GM12878 (cell line): ENCODE results near the gene RASGRF1. TPM values are rescaled to one million over a fixed set of nuclear protein-coding genes. Genes with fewer than 3 reads are reported as not detected.

Experiments
- ATAC-seq: fragments of 200-7000 bp; cut with Tn5 transposase; 3 replicates; pipeline ENCODE4 v1.9.1; 2020; ENCODE audit warnings: mild to moderate bottlenecking, moderate library complexity
- BruUV-seq: library from RNA; stranded (reverse); fragments of 400-500 nt; replicated peaks from 2 replicates; lab custom pipeline; 2021; lab: Mats Ljungman, UMichigan
- CTCF ChIA-PET: fragments of 300-600 bp; sonication (Branson Sonifier 250); formaldehyde crosslinking; extraction: SDS; loops from one replicate; lab custom pipeline; 2021; ENCODE audit warnings: inconsistent platforms; lab: Yijun Ruan, JAX
- POLR2A ChIA-PET: fragments of 350-600 bp; formaldehyde crosslinking; extraction: SDS; loops from one replicate; lab custom pipeline; 2021; ENCODE audit warnings: inconsistent platforms; lab: Charles Lee
- RAD21 ChIA-PET: fragments of 300-600 bp; sonication (Branson Sonifier 250); formaldehyde crosslinking; loops from one replicate; lab custom pipeline; 2023; ENCODE audit warnings: antibody characterized with exemption; ENCODE audit not compliant: unreplicated experiment; lab: Charles Lee
- SMC1A ChIA-PET: fragments of 300-600 bp; sonication (Branson Sonifier 250); formaldehyde crosslinking; loops from one replicate; lab custom pipeline; 2023; ENCODE audit not compliant: unreplicated experiment, uncharacterized antibody; lab: Charles Lee
- DNase-seq: peaks from one replicate; pipeline ENCODE4 v3.0.0-alpha.2; 2011; ENCODE audit warnings: low read depth, low spot score
- FAIRE-seq: peaks from 3 replicates; lab custom pipeline; 2011; peaks lifted over from hg19 to GRCh38; lab: Jason Lieb, UNC
- H2AFZ ChIP-seq: 2 replicates; pipeline ENCODE4 v1.6.0; 2011; ENCODE audit warnings: low read depth, low read length, control low read depth; ENCODE audit not compliant: control insufficient read depth
- H3K27ac ChIP-seq: 2 replicates; pipeline ENCODE4 v1.5.1; 2011; ENCODE audit warnings: control low read depth; ENCODE audit not compliant: control insufficient read depth, insufficient read depth
- H3K27me3 ChIP-seq, 2 experiments: replicated peaks in 1 of 2; 2 replicates each; pipeline versions ENCODE4 v1.6.0 to v1.6.1; 2011; ENCODE audit warnings: low read length in 1 of 2; ENCODE audit not compliant: control insufficient read depth in 2 of 2, insufficient read depth in 2 of 2
- H3K36me3 ChIP-seq, 2 experiments: 2 replicates each; pipeline ENCODE4 v1.5.1; 2011; ENCODE audit warnings: low read length in 1 of 2; ENCODE audit not compliant: control insufficient read depth in 2 of 2, insufficient read depth in 2 of 2
- H3K4me1 ChIP-seq: 2 replicates; pipeline ENCODE4 v1.6.1; 2011; ENCODE audit warnings: mild to moderate bottlenecking, low read length, moderate library complexity, mixed read lengths; ENCODE audit not compliant: control insufficient read depth, insufficient read depth
- H3K4me2 ChIP-seq: 2 replicates; pipeline ENCODE4 v1.6.0; 2011; ENCODE audit warnings: control low read depth; ENCODE audit not compliant: control insufficient read depth, insufficient read depth
- H3K4me3 ChIP-seq: fragments of 200-600 bp; sonication (generic); 2 replicates; pipeline ENCODE4 v1.5.1; 2016
- H3K79me2 ChIP-seq: 2 replicates; pipeline ENCODE4 v1.6.0; 2011; ENCODE audit warnings: low read length; ENCODE audit not compliant: control insufficient read depth, insufficient read depth
- H3K9ac ChIP-seq: 2 replicates; pipeline ENCODE4 v1.8.0; 2011; ENCODE audit warnings: low read length, control low read depth, mixed read lengths; ENCODE audit not compliant: control insufficient read depth, insufficient read depth
- H3K9me3 ChIP-seq: replicated peaks from 3 replicates; pipeline ENCODE4 v1.5.1; 2011; ENCODE audit warnings: mild to moderate bottlenecking, low read length; ENCODE audit not compliant: control insufficient read depth, insufficient read depth
- H4K20me1 ChIP-seq: 2 replicates; pipeline ENCODE4 v1.6.0; 2011; ENCODE audit not compliant: control insufficient read depth, insufficient read depth
- EGR1 ChIP-seq, 2 experiments: IDR thresholded peaks; 1 replicate in 1 of 2; 2 replicates in 1 of 2; pipeline ENCODE4 v1.6.1; 2011 to 2012; ENCODE audit warnings: low read depth in 2 of 2, low read length in 2 of 2, borderline replicate concordance in 1 of 2, mild to moderate bottlenecking in 1 of 2, moderate library complexity in 1 of 2
- GATAD2B ChIP-seq: fragments of 450-650 bp; conservative IDR thresholded peaks from 2 replicates; pipeline ENCODE4 v1.6.1; 2017; ENCODE audit warnings: low read depth, mild to moderate bottlenecking, moderate library complexity
- NFYA ChIP-seq: IDR thresholded peaks from 2 replicates; pipeline ENCODE4 v1.6.1; 2011; ENCODE audit warnings: low read depth, mild to moderate bottlenecking, low read length, improper control_type of control experiment, borderline replicate concordance
- RFX5 ChIP-seq: IDR thresholded peaks from 2 replicates; pipeline ENCODE4 v1.6.1; 2011; ENCODE audit warnings: low read depth, low read length, improper control_type of control experiment
- SMAD1 ChIP-seq: fragments of 450-650 bp; IDR thresholded peaks from 2 replicates; pipeline ENCODE4 v1.6.1; 2018; ENCODE audit warnings: mild to moderate bottlenecking, low read depth; ENCODE audit not compliant: partially characterized antibody
- SMAD5 ChIP-seq: IDR thresholded peaks from 2 replicates; pipeline ENCODE4 v1.6.1; 2016; ENCODE audit warnings: antibody characterized with exemption, low read depth
- STAT1 ChIP-seq: fragments of 450-650 bp; conservative IDR thresholded peaks from 2 replicates; pipeline ENCODE4 v1.6.1; 2014; ENCODE audit warnings: antibody characterized with exemption, mild to moderate bottlenecking
- in situ Hi-C: fragments of 300-500 bp; cut with MboI; formaldehyde crosslinking; loops from 9 replicates; pipeline ENCODE4 v1.14.3; 2018; ENCODE audit warnings: mixed read lengths
- intact Hi-C: fragments of 100-400 bp; cut with micrococcal nuclease; formaldehyde crosslinking; loops from one replicate; pipeline ENCODE4 v1.14.2; 2022; ENCODE audit not compliant: unreplicated experiment
- polyA plus RNA-seq, 11 experiments: library from polyadenylated mRNA; depleted of rRNA in 4 of 11; unstranded in 6 of 11; stranded (reverse) in 5 of 11; fragments of >200 nt; fragmentation: Nextera tagmentation in 4 of 11; fragmentation: Illumina TruSeq in 1 of 11; extraction: Ambion mirVana in 4 of 11; extraction: Trizol in 1 of 11; gene quantifications; 1 replicate in 1 of 11; 2 replicates in 10 of 11; pipeline versions ENCODE4 v1.2.1 to v1.2.3, GENCODE V29; 2011 to 2016; ENCODE audit warnings: inconsistent platforms in 2 of 11, missing spikeins in 2 of 11, low read depth in 1 of 11
- total RNA-seq, 4 experiments: library from RNA; depleted of rRNA in 3 of 4; stranded (reverse); fragments of >200 nt in 3 of 4; fragmentation: Illumina TruSeq in 1 of 4; extraction: Trizol in 1 of 4; gene quantifications; 2 replicates each; pipeline versions ENCODE4 v1.2.1 to v1.2.3, GENCODE V29; 2013 to 2021
- TF ChIP-seq, protein P1 (sequence below): IDR thresholded peaks from 2 replicates; pipeline ENCODE4 v1.6.1; 2011; ENCODE audit warnings: mild to moderate bottlenecking, low read depth, low read length, moderate library complexity; ENCODE audit not compliant: insufficient replicate concordance

Gene RASGRF1
- total and polyA plus RNA-seq, 10 of the 15 experiments (the other 5 are each of a cell fraction or from before 2014, with no cell fraction given) = 0.20 to 1.9 (median 0.86) TPM

DNA sequence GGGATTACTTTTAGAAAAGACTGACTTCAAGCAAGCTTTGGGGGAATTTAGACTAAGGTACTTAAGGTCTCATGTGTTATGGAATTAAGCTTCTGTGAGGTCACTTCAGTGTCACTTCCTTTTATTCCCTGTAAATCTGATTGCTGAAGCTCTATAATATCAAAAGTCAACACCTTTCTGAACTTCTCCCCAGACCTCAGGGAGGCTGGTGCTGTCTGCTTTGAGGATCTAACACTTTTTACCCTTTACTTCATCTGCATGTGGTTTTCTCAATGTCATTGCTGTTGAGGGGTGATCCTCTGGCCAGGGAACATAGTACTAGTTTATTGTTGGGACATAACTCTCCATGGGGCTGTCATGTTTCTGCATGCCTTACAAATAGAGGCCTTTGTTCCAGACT lies 41.8 kb upstream of the RASGRF1 start:
- ATAC-seq = no peak
- H3K79me2 ChIP-seq = no peaks in the 10 kb centered on the region
- no peaks in the 10 kb centered on the region for H3K4me1 ChIP-seq
- no peaks in the 10 kb centered on the region; the same call in 2 of the 3 replicates for H3K9me3 ChIP-seq
- ChIA-PET RAD21 (interaction anchor here (0.6 kb wide), 1 partner anchor 225 kb away, joined by 3 read pairs; no protein-coding TSS in a partner anchor), SMC1A (no interaction called here), CTCF (interaction anchor here (0.6 kb wide), 1 partner anchor 106 kb away, joined by 5 read pairs; no protein-coding TSS in a partner anchor), POLR2A (no interaction called here)
- no peaks in the 10 kb centered on the region for H4K20me1 ChIP-seq
- H3K36me3 ChIP-seq = no peaks in the 10 kb centered on the region
- intact Hi-C loops = no loop called here
- H2AFZ ChIP-seq = no peak overlapping the region
- no peak overlapping the region for H3K9ac ChIP-seq
- DNase-seq = no peak
- no peak for FAIRE-seq
- H3K4me3 ChIP-seq = no peak overlapping the region
- H3K27ac ChIP-seq = no peak overlapping the region
- peaks cover 0 to 3% of the 10 kb centered on the region in 2 experiments; a peak in 1 of 4 replicates for H3K27me3 ChIP-seq
- in situ Hi-C loops = no loop called here
- no peak overlapping the region for H3K4me2 ChIP-seq
- no peak for TF ChIP-seq SMAD1
- no peak for TF ChIP-seq EGR1 (IDR thresholded peaks at IDR 0.05; ENCODE audit: borderline replicate concordance in 1 of 2, low read depth in 2 of 2, low read length in 2 of 2)
- TF ChIP-seq, protein P1, sequence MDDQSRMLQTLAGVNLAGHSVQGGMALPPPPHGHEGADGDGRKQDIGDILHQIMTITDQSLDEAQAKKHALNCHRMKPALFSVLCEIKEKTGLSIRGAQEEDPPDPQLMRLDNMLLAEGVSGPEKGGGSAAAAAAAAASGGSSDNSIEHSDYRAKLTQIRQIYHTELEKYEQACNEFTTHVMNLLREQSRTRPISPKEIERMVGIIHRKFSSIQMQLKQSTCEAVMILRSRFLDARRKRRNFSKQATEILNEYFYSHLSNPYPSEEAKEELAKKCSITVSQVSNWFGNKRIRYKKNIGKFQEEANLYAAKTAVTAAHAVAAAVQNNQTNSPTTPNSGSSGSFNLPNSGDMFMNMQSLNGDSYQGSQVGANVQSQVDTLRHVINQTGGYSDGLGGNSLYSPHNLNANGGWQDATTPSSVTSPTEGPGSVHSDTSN = no peak
- no peak for TF ChIP-seq STAT1
- no peak for TF ChIP-seq RFX5
- TF ChIP-seq GATAD2B = no peak
- no peak for TF ChIP-seq SMAD5
- TF ChIP-seq NFYA = no peak
- no TSS peak for BruUV-seq
